SK-N-MC (cell line): ENCODE data around the gene IL11RA.
A peak's percentile ranks its signal among the peaks of the same experiment; 100 is the strongest.

Source experiments
- DNase-seq: peaks from one replicate; pipeline ENCODE4 v3.0.0-alpha.2; 2011; ENCODE audit warnings: low read depth, low spot score
- H3K27ac ChIP-seq: fragments of 200-600 bp; sonication (generic); 2 replicates; pipeline ENCODE4 v1.5.1; 2016; ENCODE audit warnings: mixed run types
- H3K36me3 ChIP-seq: fragments of 200-600 bp; sonication (generic); 2 replicates; pipeline ENCODE4 v1.6.1; 2017; ENCODE audit warnings: antibody characterized with exemption, low read length, mixed read lengths; ENCODE audit not compliant: insufficient read depth
- H3K4me3 ChIP-seq: fragments of 200-600 bp; sonication (generic); 2 replicates; pipeline ENCODE4 v1.5.1; 2016
- H3K9ac ChIP-seq: fragments of 200-600 bp; sonication (generic); 2 replicates; pipeline ENCODE4 v1.8.0; 2017; ENCODE audit warnings: mixed run types, mixed read lengths; ENCODE audit not compliant: insufficient read length
- H3K9me3 ChIP-seq: fragments of 200-600 bp; sonication (generic); 2 replicates; pipeline ENCODE4 v1.6.1; 2017; ENCODE audit warnings: low read depth, mild to moderate bottlenecking, antibody characterized with exemption, low read length, moderate library complexity, mixed read lengths
- EZH2 ChIP-seq: fragments of 200-600 bp; sonication (generic); IDR thresholded peaks from one replicate; pipeline ENCODE4 v1.6.1; 2017; ENCODE audit warnings: antibody characterized with exemption
- FOXP2 ChIP-seq: optimal IDR thresholded peaks from 2 replicates; pipeline ENCODE3; 2011; ENCODE audit warnings: mild to moderate bottlenecking, moderate library complexity; ENCODE audit not compliant: insufficient read depth; ENCODE audit errors: extremely low read length, control extremely low read depth
- POLR2AphosphoS5 ChIP-seq: IDR thresholded peaks from 2 replicates; pipeline ENCODE4 v1.6.1; 2012; ENCODE audit warnings: mild to moderate bottlenecking, low read depth, low read length, borderline replicate concordance

Gene IL11RA

DNA sequence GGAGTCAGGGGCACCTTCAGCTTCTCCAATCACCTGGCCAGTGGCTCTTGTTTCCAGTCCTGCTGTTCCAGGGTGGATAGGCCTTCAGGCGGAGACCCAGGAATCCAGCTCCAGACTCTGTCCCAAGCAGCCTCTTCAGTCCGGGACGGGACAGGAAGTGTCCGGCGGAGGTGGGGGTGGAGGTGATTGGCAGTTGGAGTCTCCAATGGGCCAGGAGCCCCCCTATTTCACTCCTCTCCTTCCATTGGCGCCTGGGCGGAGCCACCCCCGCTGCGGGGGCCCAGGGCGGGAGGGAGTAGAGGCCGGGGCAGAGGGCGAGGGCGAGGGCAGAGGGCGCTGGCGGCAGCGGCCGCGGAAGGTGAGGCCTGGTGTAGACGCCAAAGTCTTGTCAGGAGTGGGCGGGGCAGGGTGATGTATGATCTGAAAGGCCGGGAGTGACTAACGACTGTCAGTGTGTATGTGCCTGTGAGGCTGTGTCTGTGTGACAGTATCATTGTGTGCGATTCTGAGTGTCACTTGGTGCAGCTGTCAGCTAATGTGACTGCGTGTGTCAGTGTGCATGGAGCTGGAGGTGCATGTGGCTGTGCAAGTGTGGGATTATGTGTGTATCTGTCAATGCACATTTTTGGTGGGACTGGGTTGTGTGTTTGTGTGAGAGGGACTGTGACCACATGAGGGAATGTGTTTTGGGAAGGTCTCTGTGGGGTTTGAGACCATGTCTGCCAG is at the start of gene IL11RA:
Gene IL11RA (plus strand): TSS at position 310 of the 726 bp plus-strand sequence. CDS start 3,033 bp downstream, outside the sequence.
- peak within 1 kb of the TSS; percentile 78 for H3K9ac ChIP-seq

GRCh38 chr9:34603610-34604231 is 48.3 kb upstream of the IL11RA start:
- no peaks in the 10 kb centered on the region for H3K36me3 ChIP-seq
- no peak overlapping the region for H3K9ac ChIP-seq
- H3K27ac ChIP-seq = no peak overlapping the region
- peak; percentile 52 for DNase-seq
- TF ChIP-seq EZH2 (no peak), FOXP2 (no peak), POLR2AphosphoS5 (no peak)
- H3K9me3 ChIP-seq = no peaks in the 10 kb centered on the region
- no peak overlapping the region for H3K4me3 ChIP-seq

More for the DNA sequence above, at the start of gene IL11RA:
- Histone ChIP-seq H3K9me3 (no peaks in the 10 kb centered on the region), H3K4me3 (peak within 1 kb of the TSS; percentile 81), H3K36me3 (peaks cover 20% of the 10 kb centered on the region; the same call in 1 of the 2 replicates), H3K27ac (peak within 1 kb of the TSS; percentile 98)
- DNase-seq = no peak
- TF ChIP-seq EZH2 = no peak
- no peak for TF ChIP-seq POLR2AphosphoS5
- no peak for TF ChIP-seq FOXP2

DNA sequence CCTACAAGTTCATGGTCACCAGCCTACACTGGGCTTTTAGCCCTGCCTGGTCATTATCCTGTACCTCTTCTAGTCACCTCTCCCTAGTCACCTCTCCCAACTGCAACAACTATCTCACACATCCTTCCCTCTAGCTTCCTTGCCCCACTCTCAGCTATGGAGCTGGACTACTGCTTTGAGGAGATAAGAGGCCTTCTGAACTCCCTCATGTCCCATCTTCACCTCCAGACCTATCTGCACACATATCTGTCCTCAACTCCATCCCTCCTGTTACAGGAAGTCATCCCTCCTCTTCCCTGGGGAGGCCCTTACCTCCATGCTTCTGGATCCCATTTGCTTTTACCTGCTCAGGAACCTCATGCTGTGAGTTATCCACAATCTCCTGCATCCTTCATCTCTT is 45.8 kb upstream of the IL11RA start:
- Histone ChIP-seq H3K4me3 (no peak overlapping the region), H3K9me3 (no peaks in the 10 kb centered on the region), H3K9ac (no peak overlapping the region), H3K36me3 (no peaks in the 10 kb centered on the region), H3K27ac (no peak overlapping the region)
- no peak for DNase-seq
- TF ChIP-seq POLR2AphosphoS5 (no peak), FOXP2 (no peak), EZH2 (no peak)

- Histone ChIP-seq H3K36me3 (no peaks in the 10 kb centered on the region), H3K9ac (no peak overlapping the region), H3K27ac (no peak overlapping the region), H3K9me3 (no peaks in the 10 kb centered on the region), H3K4me3 (no peak overlapping the region)
- DNase-seq = no peak
- TF ChIP-seq FOXP2 (no peak), POLR2AphosphoS5 (no peak), EZH2 (no peak)
Observed at GRCh38 chr9:34606905-34607304, 45.1 kb upstream of the IL11RA start.

DNA sequence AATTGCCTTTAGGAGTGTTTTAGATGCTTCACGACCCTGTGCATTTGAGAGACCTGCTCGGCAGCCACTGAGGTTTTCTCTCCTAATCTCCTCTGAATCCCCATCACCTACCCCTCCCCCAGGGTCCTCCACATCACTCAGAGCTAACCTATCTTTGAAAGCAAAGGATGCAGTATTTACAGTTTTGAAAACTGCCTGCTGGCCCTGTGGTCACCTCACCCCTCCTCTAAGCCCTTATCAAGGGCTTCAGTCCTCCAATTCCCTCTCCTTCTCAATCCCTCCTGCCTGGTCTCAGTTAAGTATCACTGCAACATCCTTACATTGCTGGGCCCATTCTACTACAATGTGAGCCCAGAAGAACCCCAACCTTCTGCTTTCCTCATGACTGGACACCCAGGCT is 44.7 kb upstream of the IL11RA start:
- Histone ChIP-seq H3K27ac (no peak overlapping the region), H3K9ac (no peak overlapping the region), H3K4me3 (no peak overlapping the region), H3K36me3 (no peaks in the 10 kb centered on the region), H3K9me3 (no peaks in the 10 kb centered on the region)
- TF ChIP-seq EZH2 = no peak
- TF ChIP-seq FOXP2 = no peak
- TF ChIP-seq POLR2AphosphoS5 = no peak
- DNase-seq = no peak

- TF ChIP-seq FOXP2 (no peak), EZH2 (no peak), POLR2AphosphoS5 (no peak)
- Histone ChIP-seq H3K9me3 (no peaks in the 10 kb centered on the region), H3K9ac (no peak overlapping the region), H3K27ac (no peak overlapping the region), H3K36me3 (no peaks in the 10 kb centered on the region), H3K4me3 (peak overlapping the region; percentile 87)
- DNase-seq = no peak
Observed at GRCh38 chr9:34610434-34611206, 41.4 kb upstream of the IL11RA start.

DNA sequence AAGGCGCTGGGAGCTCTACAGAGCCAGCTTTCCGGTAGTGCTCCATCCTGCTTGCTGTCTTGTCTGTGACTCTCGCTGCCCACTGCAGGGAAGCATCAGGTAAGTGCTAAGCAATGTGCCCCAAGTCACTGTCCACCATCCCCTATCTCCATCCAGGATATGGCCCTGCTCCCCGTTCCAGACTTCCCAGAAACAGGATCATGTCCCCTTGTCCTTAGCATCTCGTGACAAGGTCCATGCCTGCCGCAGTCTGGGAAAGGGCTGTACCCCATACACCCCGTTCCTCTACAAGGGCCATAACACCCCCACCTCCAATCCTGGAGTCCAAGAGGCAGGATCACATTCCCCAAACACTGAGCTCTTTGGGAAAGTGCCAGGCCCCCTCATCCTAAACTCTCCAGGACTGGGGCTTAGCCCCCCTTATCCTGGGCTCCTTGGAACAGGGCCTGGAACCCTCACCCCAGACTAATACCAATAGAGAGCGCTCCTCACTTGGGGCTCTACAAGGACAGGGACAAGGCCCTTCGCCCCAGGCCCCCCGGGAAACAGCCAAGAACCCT is 40.7 kb upstream of the IL11RA start:
- peak overlapping the region; percentile 87 for H3K4me3 ChIP-seq

DNA sequence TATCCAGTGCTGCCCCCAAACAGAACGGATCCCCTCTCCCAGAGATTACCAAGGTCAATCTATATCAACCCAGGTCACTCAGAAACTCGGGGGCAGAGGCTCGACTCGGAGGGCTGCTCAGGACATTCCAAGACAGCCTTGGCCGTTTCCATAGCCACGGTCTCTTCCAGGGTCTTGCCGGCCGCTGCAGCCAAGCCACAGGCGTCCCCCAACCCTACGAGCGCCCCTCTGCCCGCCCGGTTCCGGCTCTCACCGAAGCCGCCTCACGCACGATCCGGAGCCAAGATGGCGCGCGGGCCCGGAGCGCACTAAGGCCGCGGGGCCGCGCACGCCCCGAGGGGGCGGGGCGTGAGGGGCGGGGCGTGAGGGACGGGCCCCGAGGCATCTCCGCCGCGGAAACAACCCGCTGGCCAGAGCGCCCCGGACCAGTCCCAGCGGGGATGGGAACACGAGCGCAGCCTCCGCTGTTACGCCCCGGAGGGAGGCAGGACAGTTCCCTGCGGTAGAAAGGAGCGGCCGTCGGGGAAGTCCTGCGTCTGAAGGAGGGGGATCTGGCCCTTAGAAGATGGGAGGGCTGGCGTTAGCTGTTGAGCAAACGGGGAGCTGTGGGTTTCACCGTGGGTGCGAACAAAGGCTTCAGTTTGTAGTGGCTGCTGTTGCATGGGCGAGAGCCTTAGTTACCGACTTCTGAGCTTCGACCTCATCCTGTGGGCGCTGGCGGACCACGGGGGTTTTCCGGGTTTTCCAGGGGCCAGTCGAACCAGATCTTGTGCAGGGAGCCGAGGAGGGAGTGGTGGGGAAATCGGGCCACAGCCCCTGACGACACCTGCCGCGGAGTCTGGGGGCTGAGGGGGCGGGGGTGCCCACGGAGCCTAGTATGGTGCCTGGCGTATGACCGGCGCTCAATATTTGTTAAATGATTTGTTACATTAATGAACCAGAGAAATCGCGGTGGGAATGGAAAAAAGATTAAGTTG is 39.9 kb upstream of the IL11RA start, which contains the start of gene RPP25L:
Gene RPP25L (minus strand): TSS at position 287 of the 977 bp plus-strand sequence. CDS start 801 bp downstream, outside the sequence.
- no peaks in the 10 kb centered on the region for H3K36me3 ChIP-seq
- H3K27ac ChIP-seq = peak within 1 kb of the TSS; percentile 59
- no peak for DNase-seq
- H3K9me3 ChIP-seq = no peaks in the 10 kb centered on the region
- peak within 1 kb of the TSS; percentile 87 for H3K4me3 ChIP-seq
- peak; percentile 95 for TF ChIP-seq POLR2AphosphoS5
- TF ChIP-seq FOXP2 = no peak
- TF ChIP-seq EZH2 = no peak
- H3K9ac ChIP-seq = peak within 1 kb of the TSS; percentile 94

More for the DNA sequence above, 40.7 kb upstream of the IL11RA start:
- peak overlapping the region; percentile 59 for H3K27ac ChIP-seq
- TF ChIP-seq FOXP2 = no peak
- TF ChIP-seq EZH2 = no peak
- TF ChIP-seq POLR2AphosphoS5 = no peak
- H3K9ac ChIP-seq = peak overlapping the region; percentile 94
- no peaks in the 10 kb centered on the region for H3K9me3 ChIP-seq
- no peaks in the 10 kb centered on the region for H3K36me3 ChIP-seq
- DNase-seq = no peak
